Kidney (tissue), 14 donors: ENCODE data around the gene CLCN5. TPM values are rescaled to one million over a fixed set of nuclear protein-coding genes. Genes with fewer than 3 reads are reported as not detected.

ENCODE experiments used
- DNase-seq, 5 donors: peaks; one replicate each; pipeline ENCODE4 v3.0.0-alpha.2; 2013 to 2020
- FAIRE-seq: peaks from 2 replicates; lab custom pipeline; 2012; peaks lifted over from hg19 to GRCh38; lab: Jason Lieb, UNC
- H3K27ac ChIP-seq, 2 donors: one replicate each; pipeline ENCODE4 v1.7.0; 2013; ENCODE audit warnings: low read depth in 2 of 2, low read length in 2 of 2, inconsistent platforms in 1 of 2
- H3K27me3 ChIP-seq: one replicate; pipeline ENCODE4 v1.7.1; 2013; ENCODE audit warnings: low read length, inconsistent platforms; ENCODE audit not compliant: control insufficient read depth, insufficient read depth
- H3K36me3 ChIP-seq, 3 donors: one replicate each; pipeline versions ENCODE4 v1.7.0 to v1.7.1; 2013; ENCODE audit warnings: low read length in 3 of 3, control low read depth in 1 of 3, inconsistent platforms in 1 of 3; ENCODE audit not compliant: insufficient read depth in 3 of 3, control insufficient read depth in 2 of 3
- H3K4me1 ChIP-seq, 3 donors: one replicate each; pipeline versions ENCODE4 v1.7.0 to v1.7.1; 2013; ENCODE audit warnings: low read length in 3 of 3, inconsistent platforms in 1 of 3, low read depth in 1 of 3; ENCODE audit not compliant: control insufficient read depth in 2 of 3, insufficient read depth in 2 of 3
- H3K4me3 ChIP-seq, 3 donors: one replicate each; pipeline versions ENCODE4 v1.7.0 to v1.8.1; 2013; ENCODE audit warnings: low read length in 3 of 3, control low read depth in 1 of 3, inconsistent platforms in 1 of 3
- H3K9ac ChIP-seq, 3 donors: one replicate each; pipeline versions ENCODE4 v1.7.0 to v1.7.1; 2013; ENCODE audit warnings: low read length in 3 of 3, control low read depth in 1 of 3, inconsistent platforms in 1 of 3
- H3K9me3 ChIP-seq, 3 donors: one replicate each; pipeline versions ENCODE4 v1.7.0 to v1.7.1; 2013; ENCODE audit warnings: low read length in 3 of 3, control low read depth in 1 of 3, inconsistent platforms in 1 of 3; ENCODE audit not compliant: control insufficient read depth in 2 of 3, insufficient read depth in 1 of 3
- intact Hi-C: fragments of 100-400 bp; cut with DNase I; formaldehyde crosslinking; loops from one replicate; pipeline ENCODE4 v1.11.1; 2022
- polyA plus RNA-seq: library from polyadenylated mRNA; stranded (reverse); fragments of 350-450 nt; fragmentation: Illumina TruSeq; extraction: RNeasy Lipid Tissue Mini Kit (QIAGEN cat#74804); gene quantifications from one replicate; pipeline ENCODE4 v1.2.3, GENCODE V29; 2014; ENCODE audit warnings: low read depth, low replicate concordance; ENCODE audit not compliant: insufficient read depth
- total RNA-seq: library from RNA; stranded (reverse); fragmentation: NEBNext Ultra II Directional; extraction: Animal tissue kit (Norgen Biotek cat#: 25700); gene quantifications from one replicate; pipeline ENCODE4 v1.2.1, GENCODE V29; 2021
- TF ChIP-seq, protein P1 (sequence below): IDR thresholded peaks from 3 replicates; pipeline ENCODE4 v1.5.1; 2012; ENCODE audit warnings: mild to moderate bottlenecking, moderate library complexity, borderline replicate concordance; ENCODE audit not compliant: insufficient read depth; ENCODE audit errors: extremely low read depth
- donor health status: control.
- donor health status: control.
- donor health status: control.
- donor health status: control.
- donor health status: control.
- donor health status: DM: yes; HTN: yes; CAD: no.
- donor health status: Normal renal cell carcinoma (clear cell type).

CLCN5 gene
- total and polyA plus RNA-seq, 2 donors from 2014 or later = 21.1 to 29.7 TPM

DNA sequence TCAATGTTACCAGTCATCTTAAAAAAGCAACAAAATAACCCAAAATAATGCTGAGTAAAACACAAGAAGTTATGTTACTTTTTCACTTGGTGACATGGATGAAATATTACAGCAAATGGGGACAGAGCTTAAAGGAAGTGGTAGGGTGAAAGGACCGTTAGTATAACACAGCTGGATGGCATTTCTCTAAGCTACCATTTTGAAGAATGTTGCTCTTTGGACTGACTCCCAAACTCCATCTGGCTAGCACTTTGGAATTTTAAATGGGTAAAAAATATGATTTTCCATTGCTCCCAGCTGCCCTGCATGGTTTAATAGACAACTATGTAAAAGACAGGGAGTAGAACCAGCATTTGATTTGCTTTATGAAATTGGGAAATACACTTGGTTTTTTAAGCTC lies 27.6 kb downstream of the CLCN5 start:
- H3K9ac ChIP-seq = no peak overlapping the region
- FAIRE-seq = no peak
- H3K36me3 ChIP-seq = no peaks in the 10 kb centered on the region
- no peak overlapping the region for H3K4me3 ChIP-seq
- H3K4me1 ChIP-seq = no peaks in the 10 kb centered on the region
- TF ChIP-seq, protein P1, sequence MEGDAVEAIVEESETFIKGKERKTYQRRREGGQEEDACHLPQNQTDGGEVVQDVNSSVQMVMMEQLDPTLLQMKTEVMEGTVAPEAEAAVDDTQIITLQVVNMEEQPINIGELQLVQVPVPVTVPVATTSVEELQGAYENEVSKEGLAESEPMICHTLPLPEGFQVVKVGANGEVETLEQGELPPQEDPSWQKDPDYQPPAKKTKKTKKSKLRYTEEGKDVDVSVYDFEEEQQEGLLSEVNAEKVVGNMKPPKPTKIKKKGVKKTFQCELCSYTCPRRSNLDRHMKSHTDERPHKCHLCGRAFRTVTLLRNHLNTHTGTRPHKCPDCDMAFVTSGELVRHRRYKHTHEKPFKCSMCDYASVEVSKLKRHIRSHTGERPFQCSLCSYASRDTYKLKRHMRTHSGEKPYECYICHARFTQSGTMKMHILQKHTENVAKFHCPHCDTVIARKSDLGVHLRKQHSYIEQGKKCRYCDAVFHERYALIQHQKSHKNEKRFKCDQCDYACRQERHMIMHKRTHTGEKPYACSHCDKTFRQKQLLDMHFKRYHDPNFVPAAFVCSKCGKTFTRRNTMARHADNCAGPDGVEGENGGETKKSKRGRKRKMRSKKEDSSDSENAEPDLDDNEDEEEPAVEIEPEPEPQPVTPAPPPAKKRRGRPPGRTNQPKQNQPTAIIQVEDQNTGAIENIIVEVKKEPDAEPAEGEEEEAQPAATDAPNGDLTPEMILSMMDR = no peak
- no peaks in the 10 kb centered on the region for H3K27me3 ChIP-seq
- no peak overlapping the region for H3K27ac ChIP-seq
- DNase-seq = no peak
- H3K9me3 ChIP-seq = no peaks in the 10 kb centered on the region
- intact Hi-C loops = no loop called here

DNA sequence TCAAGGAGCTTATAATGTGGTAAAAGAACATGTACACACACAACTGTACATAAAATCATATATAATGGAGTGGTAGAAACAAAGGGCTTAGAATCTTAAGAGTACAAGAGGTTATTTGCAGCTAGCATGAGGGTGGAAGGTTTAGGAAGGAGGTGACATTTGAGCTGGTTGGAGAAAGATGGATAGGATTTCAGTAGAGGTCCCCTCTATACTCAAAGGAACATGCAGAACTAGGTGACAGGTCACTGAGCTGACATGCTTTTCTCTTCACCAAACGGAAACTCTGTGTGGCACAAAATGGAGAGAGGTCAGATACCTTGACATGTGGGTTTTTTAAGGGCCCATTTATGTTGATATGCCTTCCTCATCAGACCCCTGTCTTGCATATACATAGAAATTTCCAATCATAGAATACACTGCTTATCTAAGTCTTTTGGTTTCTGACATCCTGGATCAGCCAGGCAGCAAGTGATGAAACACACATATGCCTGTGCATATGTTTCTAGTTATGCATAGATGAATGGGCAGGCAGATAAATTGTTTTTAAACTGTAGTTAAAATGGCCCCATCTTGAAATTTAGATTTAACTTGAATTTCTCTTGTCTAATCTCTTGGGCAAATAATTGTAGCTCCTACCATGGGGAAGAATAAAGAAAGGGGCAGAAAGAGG lies 29.3 kb downstream of the CLCN5 start:
- no peak for FAIRE-seq
- TF ChIP-seq, protein P1 = no peak
- Histone ChIP-seq H3K4me3 (no peak overlapping the region), H3K4me1 (no peaks in the 10 kb centered on the region), H3K36me3 (no peaks in the 10 kb centered on the region), H3K27ac (no peak overlapping the region), H3K9ac (no peak overlapping the region), H3K27me3 (no peaks in the 10 kb centered on the region), H3K9me3 (no peaks in the 10 kb centered on the region)
- no peak for DNase-seq
- intact Hi-C loops = no loop called here

DNA sequence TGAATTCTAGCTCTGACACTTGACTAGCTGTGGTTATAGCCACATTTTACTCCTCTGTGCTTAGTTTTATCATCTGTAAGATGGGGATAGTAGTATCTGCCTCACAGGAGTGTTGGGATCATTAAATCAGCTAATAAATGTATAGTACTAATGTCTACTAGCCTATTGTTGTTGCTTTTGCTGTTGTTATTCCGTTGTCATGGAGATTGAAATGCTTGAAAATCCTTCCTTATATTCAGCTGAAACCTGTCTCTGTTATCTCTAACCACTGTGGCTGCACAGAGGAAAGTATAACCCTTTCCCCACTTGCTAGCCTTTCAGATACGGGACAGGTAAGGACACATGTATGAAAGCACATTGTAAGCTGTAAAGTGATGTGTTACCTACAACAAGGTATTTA lies 33.9 kb downstream of the CLCN5 start:
- DNase-seq (peak in 1 of 5 donors; percentile 8), FAIRE-seq (no peak)
- Histone ChIP-seq H3K27me3 (no peaks in the 10 kb centered on the region), H3K36me3 (no peaks in the 10 kb centered on the region), H3K4me3 (no peak overlapping the region), H3K9me3 (no peaks in the 10 kb centered on the region), H3K27ac (no peak overlapping the region), H3K9ac (no peak overlapping the region), H3K4me1 (no peaks in the 10 kb centered on the region)
- TF ChIP-seq, protein P1 = no peak
- intact Hi-C loops = no loop called here
